GM18861 (cell line): ENCODE measurements around the gene TEX14.
"Not testable (repeated sequence)": the region's sequence is repeated elsewhere in the genome, so short reads cannot be mapped to it uniquely, and the experiment has no call there.

Experiments
- ATAC-seq: cut with Tn5 transposase; IDR thresholded peaks from one replicate; pipeline ENCODE4 v1.9.1; 2021; ENCODE audit not compliant: unreplicated experiment

The TEX14 gene

GRCh38 chr17:58565389-58566311 is 126.2 kb downstream of the TEX14 start:
- ATAC-seq, result no peak

- ATAC-seq, result no peak
Observed at GRCh38 chr17:58564971-58565370, 126.9 kb downstream of the TEX14 start.

GRCh38 chr17:58564243-58564642 is 127.6 kb downstream of the TEX14 start:
- ATAC-seq, result no peak

GRCh38 chr17:58560511-58560910 is 131.3 kb downstream of the TEX14 start:
- ATAC-seq, result no peak

GRCh38 chr17:58557981-58558380 is 133.9 kb downstream of the TEX14 start:
- no peak for ATAC-seq

GRCh38 chr17:58556833-58557250 is 135.0 kb downstream of the TEX14 start:
- ATAC-seq, result no peak

- ATAC-seq, result not testable (repeated sequence)
Observed at GRCh38 chr17:58555109-58555508, 136.7 kb downstream of the TEX14 start.

GRCh38 chr17:58541249-58541648 is 150.6 kb downstream of the TEX14 start:
- no peak for ATAC-seq

- ATAC-seq, result no peak
Observed at GRCh38 chr17:58539698-58540097, 152.1 kb downstream of the TEX14 start.

GRCh38 chr17:58538811-58539409 is 152.9 kb downstream of the TEX14 start:
- no peak for ATAC-seq

- ATAC-seq, result no peak
Observed at GRCh38 chr17:58537266-58537665, 154.6 kb downstream of the TEX14 start.

GRCh38 chr17:58536542-58536941 is 155.3 kb downstream of the TEX14 start:
- ATAC-seq, result no peak

- ATAC-seq, result no peak
Observed at GRCh38 chr17:58535431-58535830, 156.4 kb downstream of the TEX14 start.

GRCh38 chr17:58534901-58535421 is 156.9 kb downstream of the TEX14 start:
- ATAC-seq, result no peak

- ATAC-seq, result no peak
Observed at GRCh38 chr17:58534331-58534730, 157.5 kb downstream of the TEX14 start.

- no peak for ATAC-seq
Observed at GRCh38 chr17:58533616-58534188, 158.1 kb downstream of the TEX14 start.

GRCh38 chr17:58532555-58532951 is 159.3 kb downstream of the TEX14 start:
- no peak for ATAC-seq

- no peak for ATAC-seq
Observed at GRCh38 chr17:58531661-58532554, 159.9 kb downstream of the TEX14 start.

- ATAC-seq, result no peak
Observed at GRCh38 chr17:58531122-58531521, 160.7 kb downstream of the TEX14 start.

GRCh38 chr17:58530655-58531054 is 161.2 kb downstream of the TEX14 start:
- no peak for ATAC-seq

GRCh38 chr17:58529275-58529674 is 162.6 kb downstream of the TEX14 start:
- ATAC-seq, result no peak
